HUDEP-2 (cell line): ENCODE measurements around the gene KPNA1.
A peak's percentile ranks its signal among the peaks of the same experiment; 100 is the strongest.
"Not testable (repeated sequence)": the region's sequence is repeated elsewhere in the genome, so short reads cannot be mapped to it uniquely, and the experiment has no call there.

Experiments
- DNase-seq, 76 experiments: peaks; one replicate each; lab custom pipeline; 2025; ENCODE audit not compliant: unreplicated experiment in 76 of 76; lab: John Stamatoyannopoulos, UW

The KPNA1 gene

GRCh38 chr3:122488262-122488973 lies 26.3 kb downstream of the KPNA1 start:
- no peak for DNase-seq

GRCh38 chr3:122484985-122485384 lies 29.8 kb downstream of the KPNA1 start:
- peak in 1 of 76 experiments; percentile 4 for DNase-seq

- DNase-seq: no peak
Measured at GRCh38 chr3:122481390-122481789, 33.3 kb downstream of the KPNA1 start.

GRCh38 chr3:122476532-122476931 lies 38.2 kb downstream of the KPNA1 start:
- DNase-seq: no peak

- no peak for DNase-seq
Measured at GRCh38 chr3:122475316-122475715, 39.4 kb downstream of the KPNA1 start.

GRCh38 chr3:122469659-122470058 lies 45.1 kb downstream of the KPNA1 start:
- DNase-seq: no peak

GRCh38 chr3:122468896-122469533 lies 45.7 kb downstream of the KPNA1 start:
- no peak for DNase-seq

- no peak for DNase-seq
Measured at GRCh38 chr3:122466701-122467240, 48.0 kb downstream of the KPNA1 start.

- no peak for DNase-seq
Measured at GRCh38 chr3:122464659-122465058, 50.1 kb downstream of the KPNA1 start.

GRCh38 chr3:122462406-122462805 lies 52.3 kb downstream of the KPNA1 start:
- DNase-seq: no peak

GRCh38 chr3:122461806-122462205 lies 52.9 kb downstream of the KPNA1 start:
- no peak for DNase-seq

GRCh38 chr3:122458992-122459391 lies 55.7 kb downstream of the KPNA1 start:
- DNase-seq: peak in 14 of 76 experiments; percentile 8 to 62 (median 16)

GRCh38 chr3:122457706-122458105 lies 57.0 kb downstream of the KPNA1 start:
- DNase-seq: no peak

GRCh38 chr3:122456074-122456473 lies 58.7 kb downstream of the KPNA1 start:
- DNase-seq: no peak

- DNase-seq: no peak
Measured at GRCh38 chr3:122451371-122451770, 63.4 kb downstream of the KPNA1 start.

- not testable (repeated sequence) for DNase-seq
Measured at GRCh38 chr3:122448218-122448617, 66.5 kb downstream of the KPNA1 start.

- not testable (repeated sequence) for DNase-seq
Measured at GRCh38 chr3:122444491-122444887, 70.2 kb downstream of the KPNA1 start.

- DNase-seq: not testable (repeated sequence)
Measured at GRCh38 chr3:122443762-122444490, 70.8 kb downstream of the KPNA1 start.

- no peak for DNase-seq
Measured at GRCh38 chr3:122443090-122443489, 71.6 kb downstream of the KPNA1 start.

- no peak for DNase-seq
Measured at GRCh38 chr3:122435950-122436349, 78.8 kb downstream of the KPNA1 start.

GRCh38 chr3:122430371-122430770 lies 84.4 kb downstream of the KPNA1 start:
- peak in 28 of 76 experiments; percentile 1 to 63 (median 26) for DNase-seq
